GM04504 (cell line): ENCODE data around the gene MAST4.
A peak's percentile ranks its signal among the peaks of the same experiment; 100 is the strongest.

Experiments used
- DNase-seq: peaks from one replicate; pipeline ENCODE4 v3.0.0-alpha.2; 2012; ENCODE audit warnings: low read depth

The MAST4 gene

GRCh38 chr5:66963559-66963971 lies 367.4 kb downstream of the MAST4 start:
- no peak for DNase-seq

- DNase-seq: no peak
Measured at GRCh38 chr5:66966439-66966838, 370.2 kb downstream of the MAST4 start.

GRCh38 chr5:66967102-66967501 lies 370.9 kb downstream of the MAST4 start:
- DNase-seq: peak; percentile 54

GRCh38 chr5:66967826-66968262 lies 371.7 kb downstream of the MAST4 start:
- no peak for DNase-seq

- no peak for DNase-seq
Measured at GRCh38 chr5:66969484-66969883, 373.3 kb downstream of the MAST4 start.

- no peak for DNase-seq
Measured at GRCh38 chr5:66969963-66970362, 373.8 kb downstream of the MAST4 start.

GRCh38 chr5:66972004-66972403 lies 375.8 kb downstream of the MAST4 start:
- DNase-seq: no peak

- peak; percentile 25 for DNase-seq
Measured at GRCh38 chr5:66974256-66974655, 378.1 kb downstream of the MAST4 start.

- no peak for DNase-seq
Measured at GRCh38 chr5:66976108-66976507, 379.9 kb downstream of the MAST4 start.

GRCh38 chr5:66979738-66980137 lies 383.5 kb downstream of the MAST4 start:
- no peak for DNase-seq

- DNase-seq: no peak
Measured at GRCh38 chr5:66981266-66982055, 385.3 kb downstream of the MAST4 start.

GRCh38 chr5:66982056-66982387 lies 385.8 kb downstream of the MAST4 start:
- DNase-seq: no peak

- no peak for DNase-seq
Measured at GRCh38 chr5:66982470-66982869, 386.3 kb downstream of the MAST4 start.

- no peak for DNase-seq
Measured at GRCh38 chr5:66985417-66985816, 389.2 kb downstream of the MAST4 start.

- no peak for DNase-seq
Measured at GRCh38 chr5:66986009-66986408, 389.8 kb downstream of the MAST4 start.

- no peak for DNase-seq
Measured at GRCh38 chr5:66986534-66986933, 390.3 kb downstream of the MAST4 start.

- no peak for DNase-seq
Measured at GRCh38 chr5:66987126-66987525, 390.9 kb downstream of the MAST4 start.

- DNase-seq: no peak
Measured at GRCh38 chr5:66987540-66987939, 391.3 kb downstream of the MAST4 start.

- DNase-seq: no peak
Measured at GRCh38 chr5:66987949-66988838, 392.0 kb downstream of the MAST4 start.

- no peak for DNase-seq
Measured at GRCh38 chr5:66989286-66989685, 393.1 kb downstream of the MAST4 start.

GRCh38 chr5:66989781-66990180 lies 393.6 kb downstream of the MAST4 start:
- no peak for DNase-seq

GRCh38 chr5:66991746-66992145 lies 395.6 kb downstream of the MAST4 start:
- DNase-seq: no peak

GRCh38 chr5:66992547-66992946 lies 396.4 kb downstream of the MAST4 start:
- DNase-seq: no peak
